ENCODE data around the gene SDHA.
"Not testable (repeated sequence)": the region's sequence is repeated elsewhere in the genome, so short reads cannot be mapped to it uniquely, and the experiment has no call there.

- TF ChIP-seq ZNF138 (CRISPR knock-in tag; IDR thresholded peaks at IDR 0.05; ENCODE audit: low read depth); KMT2B (CRISPR knock-in tag; IDR thresholded peaks at IDR 0.05); MAX (IDR thresholded peaks at IDR 0.05); ZNF451 (CRISPR knock-in tag; IDR thresholded peaks at IDR 0.05); JUND (CRISPR knock-in tag; IDR thresholded peaks at IDR 0.05); ELF1 (CRISPR knock-in tag; IDR thresholded peaks at IDR 0.05); POLR2A (IDR thresholded peaks at IDR 0.05; ENCODE audit: insufficient read depth in 1 of 2, low read depth in 2 of 2, low read length in 2 of 2); YY1 (IDR thresholded peaks at IDR 0.05; ENCODE audit: insufficient read depth, insufficient replicate concordance, low read depth, low read length); NFE2 (CRISPR knock-in tag; IDR thresholded peaks at IDR 0.05): not testable (repeated sequence)
- TF ChIP-seq, protein P1, sequence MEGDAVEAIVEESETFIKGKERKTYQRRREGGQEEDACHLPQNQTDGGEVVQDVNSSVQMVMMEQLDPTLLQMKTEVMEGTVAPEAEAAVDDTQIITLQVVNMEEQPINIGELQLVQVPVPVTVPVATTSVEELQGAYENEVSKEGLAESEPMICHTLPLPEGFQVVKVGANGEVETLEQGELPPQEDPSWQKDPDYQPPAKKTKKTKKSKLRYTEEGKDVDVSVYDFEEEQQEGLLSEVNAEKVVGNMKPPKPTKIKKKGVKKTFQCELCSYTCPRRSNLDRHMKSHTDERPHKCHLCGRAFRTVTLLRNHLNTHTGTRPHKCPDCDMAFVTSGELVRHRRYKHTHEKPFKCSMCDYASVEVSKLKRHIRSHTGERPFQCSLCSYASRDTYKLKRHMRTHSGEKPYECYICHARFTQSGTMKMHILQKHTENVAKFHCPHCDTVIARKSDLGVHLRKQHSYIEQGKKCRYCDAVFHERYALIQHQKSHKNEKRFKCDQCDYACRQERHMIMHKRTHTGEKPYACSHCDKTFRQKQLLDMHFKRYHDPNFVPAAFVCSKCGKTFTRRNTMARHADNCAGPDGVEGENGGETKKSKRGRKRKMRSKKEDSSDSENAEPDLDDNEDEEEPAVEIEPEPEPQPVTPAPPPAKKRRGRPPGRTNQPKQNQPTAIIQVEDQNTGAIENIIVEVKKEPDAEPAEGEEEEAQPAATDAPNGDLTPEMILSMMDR (CRISPR knock-in tag; IDR thresholded peaks at IDR 0.05): not testable (repeated sequence)
Measured at GRCh38 chr5:273091-273490, 55.0 kb downstream of the SDHA start.
